Neuron (in vitro differentiated cells): ENCODE measurements around the gene THBS2.
"Not testable (repeated sequence)": the region's sequence is repeated elsewhere in the genome, so short reads cannot be mapped to it uniquely, and the experiment has no call there.

Experiments used
- H2AFZ ChIP-seq: one replicate; pipeline ENCODE4 v1.6.1; 2013; ENCODE audit warnings: low read depth, mild to moderate bottlenecking, inconsistent platforms, low read length, moderate library complexity
- H3K27me3 ChIP-seq: one replicate; pipeline ENCODE4 v1.6.1; 2013; ENCODE audit warnings: low read length; ENCODE audit not compliant: insufficient read depth
- H3K36me3 ChIP-seq: one replicate; pipeline ENCODE4 v1.6.1; 2013; ENCODE audit warnings: low read length; ENCODE audit not compliant: insufficient read depth
- H3K4me1 ChIP-seq: one replicate; pipeline ENCODE4 v1.6.1; 2013; ENCODE audit warnings: low read length; ENCODE audit not compliant: insufficient read depth
- H3K4me3 ChIP-seq: 2 replicates; pipeline ENCODE4 v1.5.1; 2013; ENCODE audit warnings: mild to moderate bottlenecking, low read length, moderate library complexity
- H3K9me3 ChIP-seq: one replicate; pipeline ENCODE4 v1.6.1; 2013; ENCODE audit warnings: low read length

THBS2 gene

DNA sequence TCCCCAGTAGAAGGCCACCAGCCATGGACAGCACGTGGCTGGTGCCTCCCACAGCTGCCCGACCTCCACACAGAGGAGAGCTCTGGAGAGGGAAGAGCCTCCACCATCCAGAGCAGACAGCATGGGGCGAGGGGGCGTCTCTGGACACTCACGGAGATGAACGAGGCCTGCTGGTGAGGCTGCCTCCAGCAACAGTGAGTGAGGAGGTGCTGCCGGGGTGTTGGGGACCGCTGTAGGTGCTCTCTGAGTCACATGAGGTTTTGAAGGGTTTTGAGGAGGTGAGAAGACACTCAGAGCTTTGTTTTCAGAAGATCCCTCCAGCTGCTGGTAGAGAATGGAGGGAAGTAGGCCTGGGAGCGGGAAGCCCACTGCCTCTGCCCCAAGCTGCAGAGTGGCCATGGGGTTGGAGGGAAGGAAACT, 65.6 kb downstream of the THBS2 start:
- Histone ChIP-seq H3K27me3 (no peaks in the 10 kb centered on the region), H3K4me3 (no peak overlapping the region), H2AFZ (no peak overlapping the region), H3K9me3 (no peaks in the 10 kb centered on the region), H3K36me3 (no peaks in the 10 kb centered on the region), H3K4me1 (no peaks in the 10 kb centered on the region)

DNA sequence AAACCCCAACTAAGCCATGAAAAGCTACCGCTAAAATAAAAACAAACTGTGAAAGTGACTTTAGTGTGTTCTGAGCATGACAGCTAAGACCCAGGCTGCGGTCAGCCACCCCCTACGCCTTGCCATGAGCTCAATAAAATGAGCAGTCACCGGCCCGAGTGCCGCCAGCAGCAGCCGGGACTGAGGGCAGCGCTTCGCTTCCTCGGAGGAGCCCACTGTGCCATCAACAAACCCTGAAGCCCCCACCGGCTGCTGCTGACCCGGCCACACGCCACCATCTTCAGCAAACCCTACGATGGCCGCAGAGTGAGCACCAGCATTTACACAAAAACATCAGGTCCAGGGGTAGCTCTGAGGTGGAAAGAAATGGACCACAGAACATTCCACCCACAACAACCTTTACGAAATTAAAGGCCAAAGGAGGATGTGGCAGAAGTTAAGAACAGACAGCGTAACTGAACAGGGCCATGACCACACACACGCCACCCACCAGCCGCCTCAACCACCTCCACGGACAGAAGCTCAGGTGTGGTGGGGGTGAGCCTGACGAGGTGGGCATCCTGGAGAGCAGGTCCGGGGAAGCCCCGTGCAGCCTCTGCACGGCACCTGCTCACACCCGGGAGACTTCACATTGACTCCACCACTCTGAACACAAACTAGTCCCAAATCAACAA, 67.0 kb downstream of the THBS2 start:
- H3K4me3 ChIP-seq: no peak overlapping the region
- no peaks in the 10 kb centered on the region for H3K9me3 ChIP-seq
- H3K36me3 ChIP-seq: no peaks in the 10 kb centered on the region
- H2AFZ ChIP-seq: no peak overlapping the region
- H3K27me3 ChIP-seq: no peaks in the 10 kb centered on the region
- H3K4me1 ChIP-seq: no peaks in the 10 kb centered on the region

- H2AFZ ChIP-seq: no peak overlapping the region
- H3K9me3 ChIP-seq: no peaks in the 10 kb centered on the region
- H3K4me3 ChIP-seq: no peak overlapping the region
- no peaks in the 10 kb centered on the region for H3K27me3 ChIP-seq
- H3K36me3 ChIP-seq: no peaks in the 10 kb centered on the region
- H3K4me1 ChIP-seq: no peaks in the 10 kb centered on the region
These were observed 67.8 kb downstream of the THBS2 start for GRCh38 chr6:169185692-169186485.

GRCh38 chr6:169185011-169185521, 68.6 kb downstream of the THBS2 start:
- Histone ChIP-seq H3K36me3 (no peaks in the 10 kb centered on the region), H2AFZ (no peak overlapping the region), H3K4me1 (no peaks in the 10 kb centered on the region), H3K9me3 (no peaks in the 10 kb centered on the region), H3K4me3 (no peak overlapping the region), H3K27me3 (no peaks in the 10 kb centered on the region)

- Histone ChIP-seq H3K4me3 (no peak overlapping the region), H3K9me3 (no peaks in the 10 kb centered on the region), H3K4me1 (no peaks in the 10 kb centered on the region), H2AFZ (no peak overlapping the region), H3K27me3 (no peaks in the 10 kb centered on the region), H3K36me3 (no peaks in the 10 kb centered on the region)
These were observed 69.2 kb downstream of the THBS2 start for GRCh38 chr6:169184419-169184818.

DNA sequence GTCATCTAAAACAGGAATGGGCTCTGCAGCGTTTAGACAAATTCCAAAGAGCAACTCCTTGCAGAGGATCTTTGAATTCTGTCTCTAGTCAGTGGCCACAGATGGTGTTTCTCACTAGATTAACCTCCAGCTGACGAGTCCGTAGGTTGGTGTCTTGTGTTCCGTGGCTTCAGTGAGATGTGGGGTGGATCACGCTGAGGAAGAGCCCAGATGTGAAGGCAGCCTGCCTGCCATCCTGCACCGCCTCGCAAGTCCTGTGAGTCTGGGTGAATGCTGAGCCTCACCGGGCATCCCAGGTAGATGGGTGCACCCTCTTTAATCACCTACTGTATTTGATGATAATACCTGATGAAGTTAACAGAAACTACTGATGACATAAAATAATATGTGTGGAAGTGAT, 70.4 kb downstream of the THBS2 start:
- Histone ChIP-seq H3K36me3 (no peaks in the 10 kb centered on the region), H3K27me3 (no peaks in the 10 kb centered on the region), H2AFZ (no peak overlapping the region), H3K9me3 (no peaks in the 10 kb centered on the region), H3K4me3 (no peak overlapping the region), H3K4me1 (no peaks in the 10 kb centered on the region)

DNA sequence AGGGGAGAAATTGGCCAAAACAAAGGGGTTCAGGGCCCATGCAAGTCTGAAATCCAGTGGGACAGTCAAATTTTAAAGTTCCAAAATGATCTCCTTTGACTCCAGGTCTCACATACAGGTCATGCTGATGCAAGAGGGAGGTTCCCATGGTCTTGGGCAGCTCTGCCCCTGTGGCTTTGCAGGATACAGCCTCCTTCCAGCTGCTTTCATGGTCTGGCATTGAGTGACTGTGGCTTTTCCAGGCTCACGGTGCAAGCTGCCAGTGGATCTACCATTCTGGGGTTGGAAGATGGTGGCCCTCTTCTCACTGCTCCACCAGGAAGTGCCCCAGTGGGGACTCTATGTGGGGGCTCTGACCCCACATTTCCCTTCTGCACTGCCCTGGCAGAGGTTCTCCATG, 73.8 kb downstream of the THBS2 start:
- not testable (repeated sequence) for H3K27me3 ChIP-seq, H3K4me1 ChIP-seq, H3K9me3 ChIP-seq, H2AFZ ChIP-seq, H3K4me3 ChIP-seq, H3K36me3 ChIP-seq

DNA sequence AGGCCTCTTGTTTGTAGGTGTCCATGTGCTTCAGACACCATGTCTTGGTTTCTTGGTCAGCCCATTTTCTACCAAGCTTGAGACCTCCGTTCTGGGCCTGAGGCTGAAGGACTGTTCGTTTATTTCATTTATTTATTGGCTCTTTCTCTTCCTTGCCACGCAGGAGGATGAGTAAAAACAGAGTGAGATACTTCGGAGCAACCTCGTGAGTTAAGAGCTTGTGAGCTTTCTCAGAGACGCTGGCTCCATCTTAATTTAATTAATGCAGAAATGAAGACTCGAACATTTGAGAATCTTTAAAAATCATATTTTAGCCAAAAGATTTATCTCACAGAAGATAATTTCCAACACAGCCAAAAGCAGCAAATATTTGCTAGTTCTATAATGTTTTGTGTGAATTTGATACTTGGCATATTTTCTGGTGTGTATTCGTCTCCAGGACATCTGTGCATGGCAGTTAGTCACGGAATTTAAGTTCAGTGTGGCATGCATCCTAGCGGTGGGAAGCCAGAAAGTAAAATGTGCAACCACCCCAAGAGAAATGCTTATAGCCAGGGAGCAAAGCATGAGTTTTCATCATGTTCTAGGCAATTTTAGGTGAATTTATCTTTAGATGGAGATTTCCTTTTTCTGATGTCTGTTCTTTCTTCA, 76.0 kb downstream of the THBS2 start:
- Histone ChIP-seq H3K36me3 (no peaks in the 10 kb centered on the region), H3K27me3 (no peaks in the 10 kb centered on the region), H2AFZ (no peak overlapping the region), H3K9me3 (no peaks in the 10 kb centered on the region), H3K4me3 (no peak overlapping the region), H3K4me1 (no peaks in the 10 kb centered on the region)

- Histone ChIP-seq H3K4me3 (no peak overlapping the region), H3K4me1 (no peaks in the 10 kb centered on the region), H2AFZ (no peak overlapping the region), H3K9me3 (no peaks in the 10 kb centered on the region), H3K27me3 (no peaks in the 10 kb centered on the region), H3K36me3 (no peaks in the 10 kb centered on the region)
These were observed 77.2 kb downstream of the THBS2 start for GRCh38 chr6:169176361-169176991.

DNA sequence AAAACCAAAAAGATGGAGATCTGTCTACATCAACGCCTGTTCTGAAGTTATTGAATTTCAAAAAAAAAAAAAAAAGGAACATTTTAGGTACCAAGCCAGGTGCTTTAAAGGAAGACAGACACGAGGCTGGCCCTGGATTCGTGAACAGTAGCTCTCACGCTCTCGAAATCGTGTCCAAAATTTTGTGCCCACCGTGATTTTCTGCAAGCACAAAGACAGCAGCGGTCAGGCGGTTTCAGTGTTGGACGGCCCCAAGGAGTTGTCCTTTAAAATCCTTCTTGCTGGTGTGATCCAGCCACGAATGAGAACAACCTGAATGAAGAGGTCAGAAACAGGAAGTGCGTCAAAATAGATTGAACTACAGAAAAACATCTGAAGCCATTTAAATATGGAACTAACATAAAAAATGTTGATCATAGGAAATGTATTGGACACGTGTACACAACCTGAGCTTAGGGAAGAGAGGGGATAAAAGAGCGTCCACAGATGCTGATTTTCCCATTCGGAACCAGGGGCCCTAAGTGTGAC, 78.2 kb downstream of the THBS2 start:
- Histone ChIP-seq H3K4me1 (no peaks in the 10 kb centered on the region), H3K36me3 (no peaks in the 10 kb centered on the region), H2AFZ (no peak overlapping the region), H3K4me3 (no peak overlapping the region), H3K27me3 (peaks cover 4% of the 10 kb centered on the region), H3K9me3 (no peaks in the 10 kb centered on the region)

GRCh38 chr6:169174516-169175359, 78.9 kb downstream of the THBS2 start:
- Histone ChIP-seq H3K36me3 (no peaks in the 10 kb centered on the region), H2AFZ (no peak overlapping the region), H3K4me1 (no peaks in the 10 kb centered on the region), H3K4me3 (no peak overlapping the region), H3K9me3 (no peaks in the 10 kb centered on the region), H3K27me3 (peaks cover 4% of the 10 kb centered on the region)

DNA sequence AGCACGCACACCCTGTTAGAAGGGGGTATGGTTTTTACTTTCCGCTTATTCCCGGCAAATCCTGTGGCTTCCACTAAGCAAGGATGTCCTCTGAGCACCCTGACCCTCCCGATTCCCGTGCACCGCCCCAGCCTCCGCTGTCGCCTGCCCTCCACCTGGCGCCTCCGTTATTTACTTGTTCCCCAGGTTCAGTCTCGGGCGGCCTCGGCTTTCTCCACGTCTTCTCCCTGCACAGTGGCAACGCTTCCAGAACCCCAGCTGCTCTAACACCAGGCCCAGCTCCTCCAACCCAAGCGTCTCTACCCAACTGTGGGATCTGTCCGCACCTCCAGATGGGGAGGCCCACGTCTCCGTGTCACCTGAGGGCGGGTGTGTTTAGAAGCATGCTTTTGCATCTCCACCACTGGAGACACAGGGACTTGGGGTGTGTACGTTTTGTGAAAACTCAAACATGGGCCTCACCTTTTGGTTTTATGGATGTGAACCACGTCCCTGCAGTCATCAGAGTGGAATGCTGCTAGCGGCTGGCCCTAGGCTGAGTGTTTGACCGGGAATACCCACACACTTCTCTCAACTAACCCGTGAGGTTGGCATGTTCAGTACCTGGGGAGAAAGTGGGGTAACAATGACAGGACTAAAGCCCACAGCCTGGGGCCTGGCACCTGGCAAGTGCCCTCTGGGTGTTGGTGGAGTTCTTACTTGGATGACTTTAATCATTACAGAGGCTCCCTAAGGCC, 79.9 kb downstream of the THBS2 start:
- Histone ChIP-seq H3K36me3 (no peaks in the 10 kb centered on the region), H3K9me3 (no peaks in the 10 kb centered on the region), H3K4me3 (no peak overlapping the region), H3K4me1 (no peaks in the 10 kb centered on the region), H2AFZ (no peak overlapping the region), H3K27me3 (peaks cover 4% of the 10 kb centered on the region)
